HCT116 (cell line): ENCODE results near the gene E4F1. TPM values are rescaled to one million over a fixed set of nuclear protein-coding genes. Genes with fewer than 3 reads are reported as not detected.

ENCODE experiments used
- ATAC-seq: fragments of 200-7000 bp; cut with Tn5 transposase; 2 replicates; pipeline ENCODE4 v1.9.1; 2020; ENCODE audit warnings: mild to moderate bottlenecking, moderate library complexity
- BruUV-seq: library from RNA; stranded (reverse); fragments of 400-500 nt; replicated peaks from 2 replicates; lab custom pipeline; 2021; lab: Mats Ljungman, UMichigan
- CTCF ChIA-PET: fragments of 300-600 bp; sonication (Branson Sonifier 250); formaldehyde crosslinking; loops from one replicate; lab custom pipeline; 2021; ENCODE audit warnings: antibody characterized with exemption; lab: Charles Lee
- POLR2A ChIA-PET: fragments of 300-600, 350-600 bp; sonication (Branson Sonifier 250); formaldehyde crosslinking; loops from one replicate; lab custom pipeline; 2021; ENCODE audit warnings: antibody characterized with exemption; lab: Charles Lee
- RAD21 ChIA-PET, 2 experiments: fragments of 300-600 bp; sonication (Branson Sonifier 250); formaldehyde crosslinking; loops; one replicate each; lab custom pipeline; 2023; ENCODE audit warnings: low total read pairs in 2 of 2; ENCODE audit not compliant: uncharacterized antibody in 2 of 2, unreplicated experiment in 2 of 2, low non-redundant PET in 1 of 2; lab: Charles Lee
- DNase-seq: peaks from one replicate; pipeline ENCODE4 v3.0.0-alpha.2; 2010; ENCODE audit warnings: low read depth, low spot score
- H2AFZ ChIP-seq: fragments of 200-600 bp; shearing (Covaris generic), sonication (generic); 2 replicates; pipeline ENCODE4 v1.6.1; 2017; ENCODE audit warnings: low read depth, mixed run types, mixed read lengths, antibody characterized with exemption, low read length; ENCODE audit not compliant: poor library complexity, severe bottlenecking
- H3K27ac ChIP-seq: 2 replicates; pipeline ENCODE4 v1.5.1; 2012; ENCODE audit warnings: low read depth, low read length
- H3K27me3 ChIP-seq: fragments of 200-600 bp; sonication (generic); 2 replicates; pipeline ENCODE4 v1.6.1; 2016; ENCODE audit warnings: mixed run types, low read length, mixed read lengths; ENCODE audit not compliant: insufficient read depth
- H3K36me3 ChIP-seq, 2 experiments: fragments of 200-500 bp in 1 of 2; fragments of 200-600 bp in 1 of 2; sonication (Bioruptor generic) in 1 of 2; sonication (generic) in 1 of 2; 2 replicates each; pipeline versions ENCODE4 v1.5.1 to v1.6.1; 2014 to 2016; ENCODE audit warnings: low read length in 2 of 2, inconsistent platforms in 1 of 2, mixed read lengths in 1 of 2, mixed run types in 1 of 2; ENCODE audit not compliant: insufficient read depth in 2 of 2, control insufficient read depth in 1 of 2
- H3K4me1 ChIP-seq, 2 experiments: fragments of 200-600 bp in 1 of 2; sonication (generic) in 1 of 2; 2 replicates each; pipeline versions ENCODE4 v1.5.1 to v1.6.1; 2012 to 2017; ENCODE audit warnings: low read length in 2 of 2, inconsistent platforms in 1 of 2, mild to moderate bottlenecking in 1 of 2, mixed read lengths in 1 of 2, mixed run types in 1 of 2, moderate library complexity in 1 of 2; ENCODE audit not compliant: insufficient read depth in 2 of 2, control insufficient read depth in 1 of 2
- H3K4me2 ChIP-seq: fragments of 200-600 bp; sonication (generic); 2 replicates; pipeline ENCODE4 v1.6.1; 2017; ENCODE audit warnings: mixed run types, low read length, mixed read lengths
- H3K4me3 ChIP-seq, 2 experiments: fragments of 200-600 bp in 1 of 2; sonication (generic) in 1 of 2; replicated peaks in 1 of 2; 2 replicates each; pipeline ENCODE4 v1.5.1; 2011 to 2016; ENCODE audit warnings: low read length in 2 of 2, control low read depth in 1 of 2, low read depth in 1 of 2, mild to moderate bottlenecking in 1 of 2, mixed read lengths in 1 of 2, mixed run types in 1 of 2
- H3K79me2 ChIP-seq: fragments of 200-600 bp; sonication (generic); 2 replicates; pipeline ENCODE4 v1.6.1; 2017; ENCODE audit warnings: mild to moderate bottlenecking, mixed run types, low read length, moderate library complexity, mixed read lengths; ENCODE audit not compliant: insufficient read depth
- H3K9ac ChIP-seq: fragments of 200-600 bp; sonication (generic); 2 replicates; pipeline ENCODE4 v1.6.1; 2016; ENCODE audit warnings: low read length, mixed read lengths
- H3K9me2 ChIP-seq: fragments of 200-600 bp; sonication (generic), shearing (Covaris generic); 2 replicates; pipeline ENCODE4 v1.6.1; 2017; ENCODE audit warnings: mixed run types, mild to moderate bottlenecking, moderate library complexity; ENCODE audit not compliant: insufficient read depth
- H3K9me3 ChIP-seq, 2 experiments: fragments of 200-500 bp in 1 of 2; fragments of 200-600 bp in 1 of 2; sonication (Bioruptor generic) in 1 of 2; sonication (generic) in 1 of 2; 2 replicates each; pipeline ENCODE4 v1.6.1; 2014 to 2017; ENCODE audit warnings: low read length in 2 of 2, mixed read lengths in 2 of 2, inconsistent platforms in 1 of 2, low read depth in 1 of 2, mild to moderate bottlenecking in 1 of 2, mixed run types in 1 of 2, moderate library complexity in 1 of 2; ENCODE audit not compliant: control insufficient read depth in 1 of 2, insufficient read depth in 1 of 2
- H4K20me1 ChIP-seq: fragments of 200-600 bp; sonication (generic), shearing (Covaris generic); 2 replicates; pipeline ENCODE4 v1.6.1; 2017; ENCODE audit warnings: mixed run types, mild to moderate bottlenecking, moderate library complexity; ENCODE audit not compliant: insufficient read depth
- ELF1 ChIP-seq: IDR thresholded peaks from 2 replicates; pipeline ENCODE4 v1.6.1; 2012; ENCODE audit warnings: low read depth, borderline replicate concordance
- FOSL1 ChIP-seq: IDR thresholded peaks from 2 replicates; pipeline ENCODE4 v1.6.1; 2012; ENCODE audit warnings: low read depth
- JUND ChIP-seq: IDR thresholded peaks from 2 replicates; pipeline ENCODE4 v1.6.1; 2012
- TCF7L2 ChIP-seq: IDR thresholded peaks from 2 replicates; pipeline ENCODE4 v1.7.0; 2011; ENCODE audit warnings: borderline replicate concordance, inconsistent platforms; ENCODE audit not compliant: insufficient read depth, insufficient read length; ENCODE audit errors: extremely low read depth
- intact Hi-C: fragments of 100-400 bp; cut with micrococcal nuclease; formaldehyde crosslinking; loops from 2 replicates; pipeline ENCODE4 v1.10.0; 2022
- total RNA-seq: library from RNA; stranded (reverse); gene quantifications from one replicate; pipeline ENCODE4 v1.2.1, GENCODE V29; 2021; ENCODE audit not compliant: unreplicated experiment
- TF ChIP-seq, protein P1 (sequence below): IDR thresholded peaks from 2 replicates; pipeline ENCODE4 v1.6.1; 2012

Gene E4F1
- total RNA-seq, 1 experiment from 2014 or later, result 40.7 TPM

DNA sequence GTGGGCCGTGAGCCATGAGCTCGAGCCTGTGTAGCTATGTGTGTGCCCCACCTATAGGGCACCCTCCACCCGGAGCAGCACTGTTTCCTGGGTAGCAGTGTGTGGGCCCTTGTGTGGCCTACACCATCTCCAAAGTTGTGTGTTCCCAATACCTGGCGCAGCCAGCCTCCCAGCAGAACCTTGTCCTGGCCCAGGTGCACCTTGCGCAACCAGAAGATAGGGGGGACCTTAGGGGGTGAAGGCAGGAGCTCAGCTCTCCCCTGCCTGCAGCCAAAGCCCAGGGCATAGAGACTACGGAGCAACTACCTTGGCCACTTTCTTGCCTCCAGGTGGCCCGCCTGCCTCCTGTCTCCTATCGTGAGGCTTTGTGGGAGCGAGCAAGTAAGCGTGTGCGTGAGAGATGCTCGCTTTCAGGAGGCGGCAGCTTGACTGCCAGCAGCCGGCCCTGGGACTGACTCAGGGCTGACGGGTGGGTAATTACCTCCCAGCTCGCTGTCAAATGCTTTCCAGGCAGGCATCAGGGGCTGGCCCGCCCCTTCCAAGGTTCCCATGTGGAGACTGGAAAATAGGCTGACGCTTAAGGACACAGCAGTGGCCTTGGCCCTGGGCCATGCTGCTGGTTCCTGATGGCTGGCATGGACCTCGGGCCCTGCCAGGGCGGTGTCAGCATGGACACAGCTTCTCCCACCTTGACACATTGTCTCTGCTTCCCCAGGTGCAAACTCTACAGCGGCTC, 48.8 kb upstream of the E4F1 start:
- DNase-seq, result no peak
- Histone ChIP-seq H3K9me2 (no peaks in the 10 kb centered on the region), H3K79me2 (no peaks in the 10 kb centered on the region), H4K20me1 (no peaks in the 10 kb centered on the region), H2AFZ (no peak overlapping the region), H3K9me3 (no peaks in the 10 kb centered on the region), H3K36me3 (peaks cover 8 to 32% of the 10 kb centered on the region in 2 experiments; a peak in 2 of 4 replicates), H3K4me1 (peaks cover 0 to 5% of the 10 kb centered on the region in 2 experiments; a peak in 1 of 4 replicates), H3K27me3 (no peaks in the 10 kb centered on the region), H3K4me2 (no peak overlapping the region), H3K4me3 (no peak overlapping the region), H3K9ac (no peak overlapping the region), H3K27ac (no peak overlapping the region)
- CTCF ChIA-PET, result no interaction called here
- ATAC-seq, result no peak
- POLR2A ChIA-PET, result interaction anchor here (1.5 kb wide), 1 partner anchor 19 kb away, joined by 5 read pairs; the partner anchor contains the start of gene TRAF7
- RAD21 ChIA-PET, result no interaction called here
- intact Hi-C loops, result no loop called here
- TF ChIP-seq TCF7L2 (no peak), JUND (no peak)
- TF ChIP-seq, protein P1, sequence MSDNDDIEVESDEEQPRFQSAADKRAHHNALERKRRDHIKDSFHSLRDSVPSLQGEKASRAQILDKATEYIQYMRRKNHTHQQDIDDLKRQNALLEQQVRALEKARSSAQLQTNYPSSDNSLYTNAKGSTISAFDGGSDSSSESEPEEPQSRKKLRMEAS, result no peak
- no TSS peak for BruUV-seq

DNA sequence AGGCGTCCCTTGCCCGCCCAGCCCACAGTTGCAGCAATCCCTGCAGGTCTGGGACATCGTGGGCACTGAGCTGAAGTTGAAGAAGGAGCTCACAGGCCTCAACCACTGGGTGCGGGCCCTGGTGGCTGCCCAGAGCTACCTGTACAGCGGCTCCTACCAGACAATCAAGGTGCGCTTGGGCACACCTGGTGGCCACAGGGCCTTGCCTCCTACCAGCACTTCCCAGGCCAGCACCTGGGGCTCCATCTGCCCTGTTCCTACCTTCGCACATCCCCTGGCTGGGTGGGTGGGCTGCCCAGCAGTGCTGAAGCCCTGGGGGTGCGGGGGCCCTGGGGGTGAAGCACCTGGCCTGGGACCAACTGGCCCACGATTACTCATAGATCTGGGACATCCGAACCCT, 47.9 kb upstream of the E4F1 start:
- Histone ChIP-seq H3K4me1 (peaks cover 0 to 5% of the 10 kb centered on the region in 2 experiments; a peak in 1 of 4 replicates), H3K27ac (no peak overlapping the region), H3K4me3 (no peak overlapping the region), H2AFZ (no peak overlapping the region), H3K9me3 (no peaks in the 10 kb centered on the region), H3K79me2 (no peaks in the 10 kb centered on the region), H3K9ac (no peak overlapping the region), H3K4me2 (no peak overlapping the region), H3K9me2 (no peaks in the 10 kb centered on the region), H3K36me3 (peaks cover 8 to 30% of the 10 kb centered on the region in 2 experiments; a peak in 2 of 4 replicates), H3K27me3 (no peaks in the 10 kb centered on the region), H4K20me1 (no peaks in the 10 kb centered on the region)
- TF ChIP-seq ELF1 (no peak), FOSL1 (no peak)
- DNase-seq (no peak), ATAC-seq (no peak)
- BruUV-seq, result no TSS peak
- ChIA-PET CTCF (no interaction called here), POLR2A (interaction anchor here (1.5 kb wide), 1 partner anchor 20 kb away, joined by 5 read pairs; the partner anchor contains the start of gene TRAF7), RAD21 (no interaction called here)
- intact Hi-C loops, result no loop called here
